Hematopoietic multipotent progenitor cell treated with erythropoietin and hydrocortisone succinate and interleukin-3 and kit ligand, for 8 days (in vitro differentiated cells): ENCODE results near the gene BCL3.

Experiments used
- DNase-seq: peaks from one replicate; pipeline ENCODE4 v3.0.0-alpha.2; 2015

Gene BCL3

GRCh38 chr19:44796701-44797115, 48.2 kb downstream of the BCL3 start:
- DNase-seq = no peak

- no peak for DNase-seq
Measured at GRCh38 chr19:44799627-44800346, 51.3 kb downstream of the BCL3 start.

GRCh38 chr19:44800461-44800860, 52.0 kb downstream of the BCL3 start:
- DNase-seq = peak; percentile 74

- DNase-seq = no peak
Measured at GRCh38 chr19:44803442-44804428, 55.2 kb downstream of the BCL3 start.

GRCh38 chr19:44806291-44806690, 57.8 kb downstream of the BCL3 start:
- DNase-seq = no peak

- DNase-seq = no peak
Measured at GRCh38 chr19:44807162-44807561, 58.7 kb downstream of the BCL3 start.

GRCh38 chr19:44807652-44808462, 59.3 kb downstream of the BCL3 start:
- DNase-seq = no peak

- peak; percentile 8 for DNase-seq
Measured at GRCh38 chr19:44808463-44809371, 60.2 kb downstream of the BCL3 start, which contains the start of gene BCAM. Gene BCAM, plus strand, starts transcription at chr19:44809103. Its CDS starts 22 bp downstream, at chr19:44809125.
